ENCODE data around the gene ZNF19.

Gene ZNF19

GRCh38 chr16:71484006-71484893 lies 4.9 kb downstream of the ZNF19 start:
- peak; percentile 83 to 92 for DNase-seq

DNA sequence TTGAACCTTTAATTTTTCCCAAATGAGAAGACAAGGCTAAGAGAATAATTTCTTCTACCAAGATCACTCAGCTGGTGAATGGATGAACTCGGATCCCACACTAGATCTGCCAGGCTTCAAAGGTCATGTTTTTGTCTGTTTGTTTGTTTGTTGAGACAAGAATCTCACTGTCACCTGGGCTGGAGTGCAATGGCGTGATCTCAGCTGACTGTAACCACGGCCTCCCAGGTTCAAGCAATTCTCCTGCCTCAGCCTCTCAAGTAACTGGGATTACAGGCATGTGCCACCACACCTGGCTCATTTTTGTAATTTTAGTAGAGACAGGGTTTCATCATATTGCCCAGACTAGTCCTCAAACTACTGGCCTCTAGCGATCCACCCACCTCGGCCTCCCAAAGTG lies 6.6 kb downstream of the ZNF19 start:
- no peak for DNase-seq

DNA sequence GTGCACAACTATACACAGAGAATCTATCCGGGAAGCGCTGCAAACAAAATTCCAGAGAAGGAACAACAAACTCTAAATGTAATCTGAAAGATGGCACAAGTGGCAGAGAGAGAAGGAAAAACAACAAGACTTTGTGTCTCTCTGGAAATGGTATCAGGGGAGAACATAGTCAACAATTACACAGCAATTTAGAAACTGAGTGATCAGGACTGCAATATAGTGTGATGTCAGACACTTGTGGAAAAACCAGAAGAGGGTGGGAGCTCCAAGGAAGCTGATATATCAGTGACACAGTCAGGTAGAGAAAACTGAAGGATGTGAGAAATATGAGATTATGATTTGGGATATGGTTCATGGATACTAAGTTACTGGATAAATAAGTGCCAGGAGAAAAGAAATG lies 8.2 kb downstream of the ZNF19 start:
- no peak for DNase-seq

- no peak for DNase-seq
Observed at GRCh38 chr16:71479420-71479819, 9.7 kb downstream of the ZNF19 start.

DNA sequence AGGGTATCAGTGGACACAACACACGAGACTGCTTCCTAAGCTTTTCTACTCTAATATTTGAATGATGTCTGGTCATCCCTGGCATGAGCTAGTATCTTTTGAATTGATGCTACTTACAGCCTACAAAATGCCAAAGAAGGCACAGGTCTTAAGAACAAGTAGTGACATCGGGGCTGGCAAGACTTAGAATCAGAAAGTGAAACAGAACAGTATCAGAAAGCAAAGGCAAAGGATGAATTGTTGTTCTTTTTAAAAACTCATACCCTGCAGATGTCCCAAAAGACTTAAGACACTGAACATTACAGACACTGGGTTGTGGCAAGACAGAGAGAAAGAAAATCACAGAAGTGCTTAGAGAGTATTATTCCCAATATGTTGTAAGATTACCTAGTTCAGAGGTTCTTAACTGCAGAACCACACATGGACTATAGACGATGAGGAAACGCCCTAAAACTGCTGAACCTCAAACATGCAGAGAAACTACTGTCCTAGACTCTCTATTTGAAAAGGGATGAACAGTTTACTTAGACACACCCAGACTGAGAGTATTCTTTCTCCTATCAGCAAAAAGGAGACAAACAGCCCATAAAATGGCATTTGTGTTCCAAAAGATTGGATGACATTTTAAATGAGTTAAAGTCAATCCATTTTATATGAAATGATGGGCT lies 12.5 kb downstream of the ZNF19 start:
- no peak for DNase-seq

DNA sequence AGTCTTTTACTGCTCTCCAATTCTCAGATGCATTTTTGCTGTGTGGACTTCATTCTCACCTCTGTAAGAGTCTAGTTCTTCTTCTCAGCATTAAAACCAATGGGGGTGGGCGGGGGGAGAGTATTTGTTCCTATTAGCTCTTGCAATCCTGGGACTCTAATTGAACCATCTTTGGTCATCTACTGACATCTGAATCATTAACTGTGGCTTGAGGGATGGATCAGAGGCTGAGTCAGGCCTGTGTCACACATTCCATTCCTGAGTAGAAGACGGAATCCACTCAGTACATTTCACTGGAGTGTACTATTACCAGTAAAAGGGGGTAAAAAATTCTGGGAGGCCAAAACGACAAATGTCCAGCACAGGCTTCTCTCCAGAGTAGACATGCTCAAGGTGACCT lies 14.3 kb downstream of the ZNF19 start:
- DNase-seq, result no peak

DNA sequence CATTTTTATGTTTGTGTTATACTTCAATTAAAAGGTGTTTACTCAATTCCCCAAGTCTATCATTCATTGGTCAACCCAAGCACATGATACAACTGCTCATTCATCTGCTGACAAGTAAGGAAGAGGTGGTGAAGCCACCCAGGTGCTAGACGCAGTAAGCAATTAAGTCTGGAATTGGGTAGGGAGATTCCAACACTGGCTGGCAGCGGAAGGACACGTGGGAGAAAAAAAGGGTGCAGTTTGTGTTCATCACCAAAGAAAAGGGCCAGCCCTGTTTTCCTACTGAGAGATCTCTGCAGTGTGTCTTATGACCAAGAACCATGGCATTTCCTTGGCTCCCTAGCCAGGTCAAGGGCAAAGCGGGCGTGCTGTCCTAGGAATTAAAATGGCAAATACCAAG lies 15.2 kb downstream of the ZNF19 start:
- no peak for DNase-seq

GRCh38 chr16:71472931-71473330 lies 16.2 kb downstream of the ZNF19 start:
- no peak for DNase-seq

- no peak for DNase-seq
Observed at GRCh38 chr16:71472051-71472450, 17.1 kb downstream of the ZNF19 start.

DNA sequence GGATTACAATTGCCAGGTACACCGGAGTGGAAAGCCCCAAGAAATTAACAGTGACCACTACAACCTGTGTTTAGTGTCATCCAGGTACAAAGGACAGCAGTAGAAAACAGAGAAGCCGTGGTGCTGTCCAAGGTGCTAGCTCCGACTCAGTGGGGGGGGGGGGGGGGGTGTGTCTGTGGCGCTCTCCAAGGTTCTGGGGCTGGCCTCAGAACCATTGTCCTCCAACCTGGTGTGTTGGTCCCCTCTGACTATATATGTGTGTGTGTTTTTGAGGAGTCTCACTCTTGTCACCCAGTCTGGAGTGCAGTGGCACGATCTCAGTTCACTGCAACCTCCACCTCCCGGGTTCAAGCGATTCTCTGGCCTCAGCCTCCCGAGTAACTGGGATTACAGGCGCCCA lies 21.3 kb downstream of the ZNF19 start:
- DNase-seq, result no peak

DNA sequence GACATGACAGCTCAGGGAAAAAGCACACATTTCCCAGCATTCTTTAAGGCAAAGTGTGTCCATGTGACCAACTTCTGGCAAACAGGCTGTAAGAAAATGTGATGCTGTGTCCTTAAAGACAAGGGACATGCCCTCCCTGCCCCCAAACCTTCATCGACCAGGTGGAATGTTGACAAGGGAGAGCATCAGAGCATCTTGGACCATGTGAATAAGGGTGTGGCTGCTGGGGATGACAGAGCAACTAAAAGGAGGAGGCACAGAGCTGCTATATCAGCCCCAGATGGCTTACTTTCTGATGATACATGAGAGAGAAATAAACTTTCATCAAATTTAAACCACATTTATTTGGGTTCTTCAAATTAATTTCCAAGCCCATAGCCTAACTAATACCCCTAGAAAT lies 24.9 kb downstream of the ZNF19 start:
- DNase-seq, result no peak

DNA sequence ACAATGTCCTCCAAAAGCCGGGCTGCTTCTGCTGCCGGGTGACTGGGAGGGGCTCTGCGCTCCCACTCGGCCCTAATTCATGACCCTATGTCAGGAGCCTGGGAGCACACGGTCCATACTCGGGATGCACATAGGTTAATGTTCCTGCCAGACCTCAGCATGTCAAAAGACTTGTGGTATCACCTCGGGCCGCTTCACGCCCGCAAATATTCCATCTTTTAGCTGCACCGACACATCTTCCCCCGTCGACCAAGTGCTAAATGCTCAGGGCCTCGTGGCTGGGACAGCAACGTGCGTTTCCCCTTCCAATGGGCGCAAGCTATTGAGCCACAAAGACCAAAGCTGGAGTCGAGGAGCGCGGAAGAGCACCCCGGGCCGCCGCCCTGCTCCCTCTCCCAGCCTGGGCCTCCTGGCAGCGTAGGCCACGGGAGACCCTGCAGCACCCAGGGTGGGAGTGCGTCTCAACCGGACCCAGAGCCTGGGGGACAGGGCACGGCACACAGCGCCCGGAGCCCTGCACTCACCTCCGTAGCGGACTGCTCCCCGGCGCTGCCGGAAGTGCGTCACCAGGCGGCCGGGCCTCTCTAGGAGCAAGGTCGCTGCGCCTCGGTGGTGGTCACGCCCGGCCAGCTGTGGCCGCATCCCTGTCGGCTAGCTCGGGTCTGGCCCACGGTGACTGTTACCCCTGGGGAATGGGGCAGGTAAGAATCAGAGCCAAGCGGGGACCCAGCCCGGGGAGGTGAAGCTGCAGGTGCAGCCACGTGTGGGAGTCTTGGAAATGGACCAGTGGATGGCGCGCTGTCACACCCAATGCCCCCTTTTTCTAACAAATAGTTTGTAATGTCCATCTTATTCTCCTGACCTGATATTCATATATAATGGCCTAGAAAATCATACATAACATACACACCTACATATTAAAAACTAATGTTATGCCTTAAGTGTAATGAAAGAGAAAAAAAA lies 27.2 kb downstream of the ZNF19 start, which contains the start of gene ZNF23:
TSS of gene ZNF23 (minus strand) at position 562 of the 963 bp plus-strand sequence. CDS start 5,451 bp downstream, outside the sequence.
- peak in 1 of 2 experiments; percentile 39 for DNase-seq

DNA sequence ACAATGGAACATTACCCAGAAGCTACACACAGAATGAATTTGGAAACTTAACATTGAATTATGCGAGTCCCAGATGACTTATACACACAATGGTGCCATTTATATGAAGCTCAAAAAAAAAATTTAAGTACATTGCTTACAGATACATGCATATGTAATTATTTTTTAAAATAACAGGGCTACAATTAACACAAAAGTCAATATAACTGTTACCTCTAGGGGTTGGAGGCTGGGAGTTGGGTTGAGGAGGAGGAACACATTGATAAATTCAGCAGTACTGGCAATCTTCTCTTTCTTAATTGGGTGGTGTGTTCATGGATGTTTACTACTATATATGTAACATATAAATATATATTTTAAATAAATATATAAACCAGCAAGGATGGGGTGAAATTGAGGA lies 28.2 kb downstream of the ZNF19 start:
- DNase-seq, result no peak

GRCh38 chr16:71460236-71460635 lies 28.9 kb downstream of the ZNF19 start:
- DNase-seq, result no peak

- DNase-seq, result no peak
Observed at GRCh38 chr16:71459510-71459909, 29.6 kb downstream of the ZNF19 start.

DNA sequence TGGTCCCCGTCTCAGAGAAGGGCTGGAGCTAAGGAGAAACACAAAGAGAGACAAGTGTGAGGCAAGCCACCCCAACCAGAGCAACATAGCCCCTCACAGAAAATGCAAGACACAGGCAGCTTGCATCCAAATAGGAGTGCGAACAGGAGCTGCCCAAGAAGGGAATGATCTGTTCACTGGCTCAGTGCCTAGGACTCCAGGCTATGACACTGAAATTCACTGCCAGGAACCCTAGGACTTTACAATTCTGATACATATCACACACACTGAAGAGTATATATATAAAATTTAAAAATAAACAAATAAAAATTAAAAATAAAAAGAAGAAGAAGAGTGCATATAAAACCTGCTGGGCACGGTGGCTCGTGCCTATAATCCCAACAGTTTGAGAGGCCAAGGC lies 32.3 kb downstream of the ZNF19 start:
- DNase-seq, result no peak

GRCh38 chr16:71453036-71453435 lies 36.1 kb downstream of the ZNF19 start:
- DNase-seq, result no peak

DNA sequence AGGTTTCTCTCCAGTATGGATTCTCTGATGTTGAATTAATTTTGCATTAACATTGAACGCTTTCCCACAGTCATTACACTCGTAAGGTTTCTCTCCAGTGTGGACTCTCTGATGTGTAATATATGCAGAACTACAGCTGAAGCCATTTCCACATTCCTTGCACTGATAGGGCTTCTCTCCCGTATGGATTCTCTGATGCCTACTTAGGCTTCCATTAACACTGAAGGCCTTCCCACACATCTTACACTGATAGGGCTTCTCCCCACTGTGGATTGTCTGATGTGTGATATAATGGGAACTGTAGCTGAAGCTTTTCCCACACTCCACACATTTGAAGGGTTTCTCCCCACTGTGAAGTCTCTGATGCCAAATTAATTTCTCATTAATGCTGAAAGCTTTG lies 40.1 kb downstream of the ZNF19 start:
- no peak for DNase-seq

GRCh38 chr16:71448274-71448866 lies 40.8 kb downstream of the ZNF19 start:
- DNase-seq, result no peak

DNA sequence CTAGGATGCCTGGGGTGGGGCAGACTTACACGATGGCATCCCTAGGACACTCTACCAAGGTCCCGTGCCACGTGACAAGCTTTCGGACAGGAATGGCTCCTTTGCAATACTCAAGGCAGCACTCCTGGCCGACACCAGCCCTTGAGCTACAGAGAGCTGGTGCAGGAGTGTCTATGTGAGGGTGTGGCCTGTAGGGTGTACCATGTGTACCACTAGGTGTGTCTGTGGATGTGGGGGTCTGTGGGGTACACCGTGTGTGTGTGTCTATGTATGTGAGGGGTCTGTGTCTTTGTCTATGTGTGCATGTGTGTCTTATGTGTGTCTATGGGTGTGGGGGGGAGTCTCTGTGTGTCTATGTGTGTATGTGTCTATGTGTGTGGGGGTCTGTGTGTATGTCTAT lies 45.4 kb downstream of the ZNF19 start:
- no peak for DNase-seq

- no peak for DNase-seq
Observed at GRCh38 chr16:71442051-71442440, 47.1 kb downstream of the ZNF19 start, which contains the start of gene TLE7. Gene TLE7 (minus strand): TSS chr16:71442054. CDS start chr16:71433324, 8,730 bp downstream.

DNA sequence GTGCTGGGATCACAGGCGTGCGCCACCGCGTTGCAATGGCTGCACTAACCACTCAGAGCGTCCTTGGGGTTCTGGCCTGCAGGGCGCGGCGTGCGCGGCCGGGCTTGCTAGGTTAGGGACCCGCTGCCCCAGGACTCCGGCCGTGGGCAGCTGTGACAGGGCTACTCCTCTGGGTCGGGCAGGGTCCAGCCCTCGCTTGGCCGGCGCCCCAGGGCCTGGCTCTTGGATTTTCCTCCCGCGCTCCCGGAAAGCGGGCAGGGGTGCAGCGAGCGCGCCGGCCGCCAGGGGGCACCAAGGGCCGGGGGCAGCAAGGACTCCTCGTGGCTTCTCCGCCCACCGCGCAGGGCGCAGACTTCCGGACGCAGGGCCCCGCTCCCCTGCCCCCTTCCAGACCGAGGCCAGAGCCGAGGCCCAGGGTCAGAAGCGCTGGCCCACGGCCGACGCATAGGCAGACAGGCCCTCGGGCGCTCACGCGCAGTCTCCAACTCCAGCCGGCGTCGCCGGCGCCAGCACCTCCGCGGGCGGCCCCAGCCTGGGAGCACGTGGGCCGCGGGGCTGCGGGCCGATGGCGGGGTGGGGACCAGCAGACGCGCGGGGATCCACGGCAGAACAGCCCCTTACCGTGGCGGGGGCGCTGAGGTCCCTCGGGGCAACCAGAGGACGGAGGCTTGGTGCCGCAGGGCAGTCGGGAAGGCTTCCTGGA lies 47.6 kb downstream of the ZNF19 start:
- DNase-seq, result no peak
